Thyroid gland (tissue), 4 donors: ENCODE results near the gene SMIM3.

ENCODE experiments used
- POLR2A ChIP-seq, 2 donors: fragments of 450-650 bp; IDR thresholded peaks; one replicate each; pipeline ENCODE4 v1.6.1; 2017; ENCODE audit warnings: antibody characterized with exemption in 2 of 2, mild to moderate bottlenecking in 2 of 2, moderate library complexity in 1 of 2
- TF ChIP-seq, protein P1 (sequence below), 6 experiments: fragments of 200-600 bp in 3 of 6; fragments of 450-650 bp in 3 of 6; sonication (generic) in 3 of 6; IDR thresholded peaks; one replicate each; pipeline ENCODE4 v1.5.1; 2016 to 2019; ENCODE audit warnings: antibody characterized with exemption in 6 of 6, mild to moderate bottlenecking in 2 of 6, inconsistent platforms in 1 of 6, moderate library complexity in 1 of 6

DNA sequence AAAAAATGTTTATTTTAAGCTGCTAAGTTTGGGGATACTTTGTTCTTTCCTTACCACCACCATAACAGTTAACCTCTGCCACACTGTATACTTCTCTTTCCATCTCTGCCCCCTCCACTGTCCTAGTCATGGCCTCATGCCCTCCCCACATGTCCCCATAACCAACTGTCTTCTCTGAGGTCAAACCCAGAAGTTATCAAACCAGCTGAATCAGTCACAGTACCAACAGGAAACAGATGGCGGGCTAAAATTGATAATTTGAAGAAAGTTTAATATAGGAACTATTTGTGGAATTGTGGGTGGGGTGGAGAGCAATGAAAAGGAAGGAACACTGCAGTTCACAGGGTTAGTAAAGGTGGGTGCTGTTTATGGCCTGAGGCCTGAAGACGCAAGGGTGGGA lies 14.0 kb upstream of the SMIM3 start:
- TF ChIP-seq, protein P1, sequence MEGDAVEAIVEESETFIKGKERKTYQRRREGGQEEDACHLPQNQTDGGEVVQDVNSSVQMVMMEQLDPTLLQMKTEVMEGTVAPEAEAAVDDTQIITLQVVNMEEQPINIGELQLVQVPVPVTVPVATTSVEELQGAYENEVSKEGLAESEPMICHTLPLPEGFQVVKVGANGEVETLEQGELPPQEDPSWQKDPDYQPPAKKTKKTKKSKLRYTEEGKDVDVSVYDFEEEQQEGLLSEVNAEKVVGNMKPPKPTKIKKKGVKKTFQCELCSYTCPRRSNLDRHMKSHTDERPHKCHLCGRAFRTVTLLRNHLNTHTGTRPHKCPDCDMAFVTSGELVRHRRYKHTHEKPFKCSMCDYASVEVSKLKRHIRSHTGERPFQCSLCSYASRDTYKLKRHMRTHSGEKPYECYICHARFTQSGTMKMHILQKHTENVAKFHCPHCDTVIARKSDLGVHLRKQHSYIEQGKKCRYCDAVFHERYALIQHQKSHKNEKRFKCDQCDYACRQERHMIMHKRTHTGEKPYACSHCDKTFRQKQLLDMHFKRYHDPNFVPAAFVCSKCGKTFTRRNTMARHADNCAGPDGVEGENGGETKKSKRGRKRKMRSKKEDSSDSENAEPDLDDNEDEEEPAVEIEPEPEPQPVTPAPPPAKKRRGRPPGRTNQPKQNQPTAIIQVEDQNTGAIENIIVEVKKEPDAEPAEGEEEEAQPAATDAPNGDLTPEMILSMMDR (IDR thresholded peaks at IDR 0.05), result no peak
- no peak for TF ChIP-seq POLR2A (IDR thresholded peaks at IDR 0.05)
